Measurements from ENCODE around the gene RGSL1. TPM values are rescaled to one million over a fixed set of nuclear protein-coding genes. Genes with fewer than 3 reads are reported as not detected.

The RGSL1 gene
- total and polyA plus RNA-seq, 2 of the 8 experiments (the other 6 are each of a cell fraction or from before 2014, with no cell fraction given) = not detected

DNA sequence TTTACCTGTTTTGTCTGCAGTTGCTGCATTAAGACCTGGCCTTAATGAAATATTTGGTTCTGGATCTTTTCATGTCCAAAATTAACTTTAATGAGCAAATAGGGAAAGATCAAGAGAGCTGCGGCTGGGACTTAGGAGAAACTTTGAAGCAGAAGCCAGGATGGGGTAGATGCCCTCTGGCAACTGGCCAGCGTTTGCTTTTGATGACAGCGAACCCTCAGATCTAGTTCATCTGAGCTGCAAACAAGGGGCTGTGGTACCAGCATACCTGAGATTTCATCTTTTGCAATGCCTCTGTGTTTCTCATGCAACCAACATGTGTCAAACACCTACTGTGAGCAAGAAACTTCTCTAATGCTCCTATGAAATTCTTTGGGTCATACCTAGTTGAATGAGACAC lies 36.5 kb upstream of the RGSL1 start:
- Histone ChIP-seq H2BK12ac (ENCODE audit: low read depth, low read length) (no peak overlapping the region), H4K20me1 (replicated peaks in 1 of 2; ENCODE audit: control insufficient read depth in 1 of 2, insufficient read depth in 2 of 2, low read length in 2 of 2) (no peaks in the 10 kb centered on the region), H3K36me3 (ENCODE audit: control insufficient read depth in 2 of 4, insufficient read depth in 4 of 4, low read length in 3 of 4) (no peaks in the 10 kb centered on the region), H3K14ac (ENCODE audit: insufficient read length) (no peak overlapping the region), H3K79me2 (ENCODE audit: control insufficient read depth in 1 of 2, insufficient read depth in 2 of 2, low read length in 2 of 2) (no peaks in the 10 kb centered on the region), H3K4ac (replicated peaks; ENCODE audit: insufficient read length, low read depth, low read length) (no peak overlapping the region), H4K5ac (ENCODE audit: insufficient read length, low read depth, low read length) (no peak overlapping the region), H3K4me2 (ENCODE audit: insufficient read depth in 1 of 2, low read depth in 2 of 2, low read length in 2 of 2) (no peak overlapping the region), H3K23me2 (ENCODE audit: low read depth, low read length) (no peaks in the 10 kb centered on the region), H3K79me1 (ENCODE audit: low read depth, low read length) (no peaks in the 10 kb centered on the region), H2BK15ac (ENCODE audit: low read length) (no peak overlapping the region), H3K56ac (replicated peaks; ENCODE audit: insufficient read length, low read depth, low read length) (no peak overlapping the region), H2AK5ac (ENCODE audit: low read depth, low read length) (no peak overlapping the region), H2BK5ac (ENCODE audit: low read depth, low read length) (no peak overlapping the region), H3K9me3 (ENCODE audit: insufficient read depth in 2 of 2, low read depth in 1 of 2, low read length in 1 of 2) (no peaks in the 10 kb centered on the region), H3K4me1 (replicated peaks in 1 of 4; ENCODE audit: control insufficient read depth in 3 of 4, insufficient read depth in 4 of 4, low read length in 3 of 4) (peaks cover 0 to 5% (median 0%) of the 10 kb centered on the region in 4 experiments; a peak in 1 of 7 replicates), H3K18ac (ENCODE audit: extremely low read depth, low read length) (no peak overlapping the region), H3K23ac (ENCODE audit: insufficient read length) (no peak overlapping the region), H2BK120ac (replicated peaks; ENCODE audit: low read depth, low read length) (no peak overlapping the region), H2BK20ac (ENCODE audit: low read length) (no peak overlapping the region), H3K27ac (ENCODE audit: low read depth, low read length) (no peak overlapping the region), H3K4me3 (ENCODE audit: extremely low read depth in 1 of 4, insufficient read depth in 2 of 4, low read depth in 3 of 4, low read length in 4 of 4) (no peak overlapping the region), H4K91ac (replicated peaks; ENCODE audit: insufficient read length, low read length) (no peak overlapping the region), H3K27me3 (replicated peaks in 1 of 4; ENCODE audit: control insufficient read depth in 3 of 4, extremely low read depth in 1 of 4, insufficient read depth in 3 of 4, low read length in 3 of 4) (no peaks in the 10 kb centered on the region), H2AFZ (ENCODE audit: low read length) (no peak overlapping the region), H3K9ac (replicated peaks in 1 of 4; ENCODE audit: extremely low read depth in 1 of 4, low read depth in 3 of 4, low read length in 3 of 4) (no peak overlapping the region), H4K8ac (ENCODE audit: extremely low read depth, insufficient read depth, low read length) (no peak overlapping the region)
- POLR2A ChIA-PET (ENCODE audit: partially characterized antibody) = interaction anchor here (0.9 kb wide), 1 partner anchor 23 kb away, joined by 3 read pairs; no protein-coding TSS in a partner anchor
- WGBS, 2 experiments (ENCODE audit: extremely low coverage in 1 of 2, insufficient coverage in 1 of 2, insufficient read length in 1 of 2, insufficient replicate concordance in 2 of 2, low coverage in 1 of 2, low lambda C conversion rate in 2 of 2, missing lambda C conversion rate in 1 of 2) = 94% methylated on average over 3 of the region's 3 CpGs; no CpG with 5 or more reads in 1 of the 2 experiments
- DNase-seq (ENCODE audit: low read depth in 1 of 2, low spot score in 2 of 2) (no peak), FAIRE-seq (no peak)
- CTCF ChIA-PET (ENCODE audit: partially characterized antibody) = interaction anchor here (1.2 to 1.6 kb wide), 2 partner anchors 14 to 187 kb away, joined by 3 to 6 read pairs; no protein-coding TSS in a partner anchor
- TF ChIP-seq MAFK (IDR thresholded peaks at IDR 0.05; ENCODE audit: low read depth, low read length) (no peak), RBBP5 (IDR thresholded peaks at IDR 0.05; ENCODE audit: borderline replicate concordance, low read depth, low read length) (no peak), YY1 (IDR thresholded peaks at IDR 0.05; ENCODE audit: low read depth, low read length) (no peak), CEBPB (IDR thresholded peaks at IDR 0.05; ENCODE audit: low read depth, low read length) (no peak), RAD21 (IDR thresholded peaks at IDR 0.05 in 1 of 2, conservative IDR thresholded peaks at IDR 0.05 in 1 of 2; ENCODE audit: low read depth in 2 of 2, low read length in 2 of 2) (no peak), PHF8 (conservative IDR thresholded peaks at IDR 0.05; ENCODE audit: low read depth, low read length) (no peak), POLR2A (IDR thresholded peaks at IDR 0.05; ENCODE audit: control extremely low read depth in 1 of 2, low read depth in 2 of 2, low read length in 2 of 2) (no peak), CBX5 (IDR thresholded peaks at IDR 0.05; ENCODE audit: low read depth, low read length) (no peak), USF2 (IDR thresholded peaks at IDR 0.05; ENCODE audit: low read length) (no peak), FOSL1 (IDR thresholded peaks at IDR 0.05; ENCODE audit: insufficient read depth, low read depth, low read length) (no peak), CBX8 (IDR thresholded peaks at IDR 0.05; ENCODE audit: borderline replicate concordance, low read depth, low read length) (no peak), CHD1 (IDR thresholded peaks at IDR 0.05; ENCODE audit: low read depth, low read length) (no peak), BACH1 (IDR thresholded peaks at IDR 0.05; ENCODE audit: low read length) (no peak)
- TF ChIP-seq, protein P1, sequence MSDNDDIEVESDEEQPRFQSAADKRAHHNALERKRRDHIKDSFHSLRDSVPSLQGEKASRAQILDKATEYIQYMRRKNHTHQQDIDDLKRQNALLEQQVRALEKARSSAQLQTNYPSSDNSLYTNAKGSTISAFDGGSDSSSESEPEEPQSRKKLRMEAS (IDR thresholded peaks at IDR 0.05) = no peak

Measured in H1 (cell line).